HepG2 (cell line): ENCODE results near the gene ERVMER34-1. TPM values are rescaled to one million over a fixed set of nuclear protein-coding genes. Genes with fewer than 3 reads are reported as not detected.

Source experiments
- ATF5 ChIP-seq: sonication (generic); formaldehyde crosslinking; IDR thresholded peaks from 2 replicates; pipeline ENCODE4 v1.4.0; 2020; ENCODE audit warnings: mild to moderate bottlenecking, low read depth, missing genetic modification reagents
- ATF7 ChIP-seq, 2 experiments: fragments of 450-650 bp in 1 of 2; sonication (generic) in 1 of 2; formaldehyde crosslinking in 1 of 2; IDR thresholded peaks; 2 replicates each; pipeline versions ENCODE4 v1.4.0 to v1.6.1; 2016 to 2020; ENCODE audit warnings: antibody characterized with exemption in 1 of 2, mild to moderate bottlenecking in 1 of 2, missing genetic modification reagents in 1 of 2
- JDP2 ChIP-seq: sonication (generic); formaldehyde crosslinking; IDR thresholded peaks from 2 replicates; pipeline ENCODE4 v1.8.1; 2022; ENCODE audit warnings: missing genetic modification reagents, borderline replicate concordance
- JUN ChIP-seq: sonication (generic); formaldehyde crosslinking; IDR thresholded peaks from 2 replicates; pipeline ENCODE4 v1.4.0; 2020; ENCODE audit warnings: mild to moderate bottlenecking, missing genetic modification reagents
- MBNL3 ChIP-seq: fragments of 250-450 bp; sonication (Bioruptor Pico); conservative IDR thresholded peaks from 2 replicates; pipeline ENCODE4 v1.8.0; 2022; ENCODE audit warnings: mild to moderate bottlenecking, inconsistent platforms
- MTA1 ChIP-seq: sonication (generic); formaldehyde crosslinking; IDR thresholded peaks from 2 replicates; pipeline ENCODE4 v1.4.0; 2020; ENCODE audit warnings: missing genetic modification reagents, mild to moderate bottlenecking, borderline replicate concordance
- PCBP1 ChIP-seq: fragments of 200-400 bp; formaldehyde crosslinking; IDR thresholded peaks from 2 replicates; pipeline ENCODE4 v1.6.1; 2017; ENCODE audit warnings: mild to moderate bottlenecking, low read depth, low read length, borderline replicate concordance
- SP4 ChIP-seq: sonication (generic); formaldehyde crosslinking; IDR thresholded peaks from 2 replicates; pipeline ENCODE4 v1.8.1; 2023; ENCODE audit warnings: mild to moderate bottlenecking, missing genetic modification reagents
- TBP ChIP-seq: sonication (generic); formaldehyde crosslinking; IDR thresholded peaks from 2 replicates; pipeline ENCODE4 v1.5.0; 2020; ENCODE audit warnings: missing genetic modification reagents
- ZBED4 ChIP-seq: sonication (generic); formaldehyde crosslinking; IDR thresholded peaks from 2 replicates; pipeline ENCODE4 v1.4.0; 2020; ENCODE audit warnings: missing genetic modification reagents, borderline replicate concordance
- ZNF33B ChIP-seq: sonication (generic); formaldehyde crosslinking; IDR thresholded peaks from 2 replicates; pipeline ENCODE4 v1.5.1; 2020; ENCODE audit warnings: mild to moderate bottlenecking, missing genetic modification reagents
- ZNF451 ChIP-seq: sonication (generic); formaldehyde crosslinking; IDR thresholded peaks from 2 replicates; pipeline ENCODE4 v1.5.0; 2020; ENCODE audit warnings: mild to moderate bottlenecking, missing genetic modification reagents
- ZNF777 ChIP-seq: sonication (generic); formaldehyde crosslinking; IDR thresholded peaks from 2 replicates; pipeline ENCODE4 v1.4.0; 2020; ENCODE audit warnings: missing genetic modification reagents
- polyA plus RNA-seq, 8 experiments: library from polyadenylated mRNA; depleted of rRNA in 3 of 8; stranded (reverse) in 7 of 8; unstranded in 1 of 8; fragments of >200 nt; fragmentation: Illumina TruSeq in 4 of 8; extraction: Trizol in 4 of 8; gene quantifications; 2 replicates each; pipeline versions ENCODE4 v1.2.1 to v1.2.3, GENCODE V29; 2011 to 2016; ENCODE audit warnings: low read depth in 4 of 8, missing spikeins in 1 of 8, mixed read lengths in 1 of 8; ENCODE audit not compliant: insufficient read depth in 1 of 8
- total RNA-seq, 5 experiments: library from RNA; depleted of rRNA; stranded (reverse); fragments of >200 nt; fragmentation: Illumina TruSeq; extraction: Trizol; gene quantifications; 2 replicates each; pipeline ENCODE4 v1.2.3, GENCODE V29; 2016; ENCODE audit warnings: low read depth in 1 of 5
- TF ChIP-seq, protein P1 (sequence below): sonication (generic); formaldehyde crosslinking; IDR thresholded peaks from 2 replicates; pipeline ENCODE4 v1.9.0; 2021; ENCODE audit warnings: missing genetic modification reagents, borderline replicate concordance
- TF ChIP-seq, protein P2 (sequence below): sonication (generic); formaldehyde crosslinking; IDR thresholded peaks from 2 replicates; pipeline ENCODE4 v1.5.0; 2020; ENCODE audit warnings: missing genetic modification reagents
- TF ChIP-seq, protein P3 (sequence below): sonication (generic); formaldehyde crosslinking; IDR thresholded peaks from 2 replicates; pipeline ENCODE4 v1.8.0; 2023; ENCODE audit warnings: mild to moderate bottlenecking, missing genetic modification reagents
- TF ChIP-seq, protein P4 (sequence below): sonication (generic); formaldehyde crosslinking; IDR thresholded peaks from 2 replicates; pipeline ENCODE4 v1.4.0; 2020; ENCODE audit warnings: mild to moderate bottlenecking, missing genetic modification reagents

The ERVMER34-1 gene
- total and polyA plus RNA-seq, 2 of the 13 experiments (the other 11 are each of a cell fraction or from before 2014, with no cell fraction given), result 0.04 to 0.35 TPM

GRCh38 chr4:52721968-52722815 is 29.0 kb downstream of the ERVMER34-1 start (continued):
- TF ChIP-seq, protein P1, sequence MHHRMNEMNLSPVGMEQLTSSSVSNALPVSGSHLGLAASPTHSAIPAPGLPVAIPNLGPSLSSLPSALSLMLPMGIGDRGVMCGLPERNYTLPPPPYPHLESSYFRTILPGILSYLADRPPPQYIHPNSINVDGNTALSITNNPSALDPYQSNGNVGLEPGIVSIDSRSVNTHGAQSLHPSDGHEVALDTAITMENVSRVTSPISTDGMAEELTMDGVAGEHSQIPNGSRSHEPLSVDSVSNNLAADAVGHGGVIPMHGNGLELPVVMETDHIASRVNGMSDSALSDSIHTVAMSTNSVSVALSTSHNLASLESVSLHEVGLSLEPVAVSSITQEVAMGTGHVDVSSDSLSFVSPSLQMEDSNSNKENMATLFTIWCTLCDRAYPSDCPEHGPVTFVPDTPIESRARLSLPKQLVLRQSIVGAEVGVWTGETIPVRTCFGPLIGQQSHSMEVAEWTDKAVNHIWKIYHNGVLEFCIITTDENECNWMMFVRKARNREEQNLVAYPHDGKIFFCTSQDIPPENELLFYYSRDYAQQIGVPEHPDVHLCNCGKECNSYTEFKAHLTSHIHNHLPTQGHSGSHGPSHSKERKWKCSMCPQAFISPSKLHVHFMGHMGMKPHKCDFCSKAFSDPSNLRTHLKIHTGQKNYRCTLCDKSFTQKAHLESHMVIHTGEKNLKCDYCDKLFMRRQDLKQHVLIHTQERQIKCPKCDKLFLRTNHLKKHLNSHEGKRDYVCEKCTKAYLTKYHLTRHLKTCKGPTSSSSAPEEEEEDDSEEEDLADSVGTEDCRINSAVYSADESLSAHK (CRISPR knock-in tag), result no peak
- TF ChIP-seq ZNF33B (CRISPR knock-in tag) (no peak), ZNF451 (CRISPR knock-in tag) (no peak), SP4 (peak; percentile 68), PCBP1 (no peak), ATF7 (IDR thresholded peaks at IDR 0.05) (no peak), ATF7 (CRISPR knock-in tag; IDR thresholded peaks at IDR 0.05) (no peak), ATF5 (CRISPR knock-in tag) (no peak), ZBED4 (CRISPR knock-in tag) (no peak), MTA1 (no peak), MBNL3 (no peak), JDP2 (CRISPR knock-in tag) (no peak), JUN (no peak), ZNF777 (CRISPR knock-in tag) (no peak; the same call in 1 of the 2 replicates), TBP (CRISPR knock-in tag) (no peak)
- TF ChIP-seq, protein P2, sequence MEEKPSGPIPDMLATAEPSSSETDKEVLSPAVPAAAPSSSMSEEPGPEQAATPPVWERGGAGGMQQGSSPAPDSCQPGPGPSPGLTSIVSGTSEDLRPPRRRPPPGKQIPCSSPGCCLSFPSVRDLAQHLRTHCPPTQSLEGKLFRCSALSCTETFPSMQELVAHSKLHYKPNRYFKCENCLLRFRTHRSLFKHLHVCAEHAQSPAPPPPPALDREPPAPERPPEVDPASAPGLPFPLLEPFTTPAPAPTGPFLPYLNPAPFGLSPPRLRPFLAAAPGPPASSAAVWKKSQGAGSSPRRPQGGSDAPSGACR (CRISPR knock-in tag), result no peak
- TF ChIP-seq, protein P3, sequence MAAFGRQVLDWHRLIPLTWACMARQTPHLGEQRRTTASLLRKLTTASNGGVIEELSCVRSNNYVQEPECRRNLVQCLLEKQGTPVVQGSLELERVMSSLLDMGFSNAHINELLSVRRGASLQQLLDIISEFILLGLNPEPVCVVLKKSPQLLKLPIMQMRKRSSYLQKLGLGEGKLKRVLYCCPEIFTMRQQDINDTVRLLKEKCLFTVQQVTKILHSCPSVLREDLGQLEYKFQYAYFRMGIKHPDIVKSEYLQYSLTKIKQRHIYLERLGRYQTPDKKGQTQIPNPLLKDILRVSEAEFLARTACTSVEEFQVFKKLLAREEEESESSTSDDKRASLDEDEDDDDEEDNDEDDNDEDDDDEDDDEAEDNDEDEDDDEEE (CRISPR knock-in tag), result no peak
- TF ChIP-seq, protein P4, sequence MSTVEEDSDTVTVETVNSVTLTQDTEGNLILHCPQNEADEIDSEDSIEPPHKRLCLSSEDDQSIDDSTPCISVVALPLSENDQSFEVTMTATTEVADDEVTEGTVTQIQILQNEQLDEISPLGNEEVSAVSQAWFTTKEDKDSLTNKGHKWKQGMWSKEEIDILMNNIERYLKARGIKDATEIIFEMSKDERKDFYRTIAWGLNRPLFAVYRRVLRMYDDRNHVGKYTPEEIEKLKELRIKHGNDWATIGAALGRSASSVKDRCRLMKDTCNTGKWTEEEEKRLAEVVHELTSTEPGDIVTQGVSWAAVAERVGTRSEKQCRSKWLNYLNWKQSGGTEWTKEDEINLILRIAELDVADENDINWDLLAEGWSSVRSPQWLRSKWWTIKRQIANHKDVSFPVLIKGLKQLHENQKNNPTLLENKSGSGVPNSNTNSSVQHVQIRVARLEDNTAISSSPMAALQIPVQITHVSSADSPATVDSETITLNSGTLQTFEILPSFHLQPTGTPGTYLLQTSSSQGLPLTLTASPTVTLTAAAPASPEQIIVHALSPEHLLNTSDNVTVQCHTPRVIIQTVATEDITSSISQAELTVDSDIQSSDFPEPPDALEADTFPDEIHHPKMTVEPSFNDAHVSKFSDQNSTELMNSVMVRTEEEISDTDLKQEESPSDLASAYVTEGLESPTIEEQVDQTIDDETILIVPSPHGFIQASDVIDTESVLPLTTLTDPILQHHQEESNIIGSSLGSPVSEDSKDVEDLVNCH (CRISPR knock-in tag), result no peak
